ENCODE measurements around the gene CENPK.
"Not testable (repeated sequence)": the region's sequence is repeated elsewhere in the genome, so short reads cannot be mapped to it uniquely, and the experiment has no call there.

Gene CENPK, protein sequence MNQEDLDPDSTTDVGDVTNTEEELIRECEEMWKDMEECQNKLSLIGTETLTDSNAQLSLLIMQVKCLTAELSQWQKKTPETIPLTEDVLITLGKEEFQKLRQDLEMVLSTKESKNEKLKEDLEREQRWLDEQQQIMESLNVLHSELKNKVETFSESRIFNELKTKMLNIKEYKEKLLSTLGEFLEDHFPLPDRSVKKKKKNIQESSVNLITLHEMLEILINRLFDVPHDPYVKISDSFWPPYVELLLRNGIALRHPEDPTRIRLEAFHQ
- total RNA-seq: 3.4 to 28.4 (median 11.8) reads per million in 9 experiments

GRCh38 chr5:65562731-65563701 lies at the start of gene CENPK, which contains the start of gene PPWD1:
Gene CENPK (minus strand): TSS chr5:65563168. CDS start chr5:65554907, 8,261 bp downstream.
Gene PPWD1 (plus strand): TSS chr5:65563296. CDS start chr5:65563311, 15 bp downstream.
- peaks cover 30 to 45% of the 10 kb centered on the region in 2 donors for H3K4me1 Mint-ChIP-seq (ENCODE audit: low read depth in 2 of 2)

DNA sequence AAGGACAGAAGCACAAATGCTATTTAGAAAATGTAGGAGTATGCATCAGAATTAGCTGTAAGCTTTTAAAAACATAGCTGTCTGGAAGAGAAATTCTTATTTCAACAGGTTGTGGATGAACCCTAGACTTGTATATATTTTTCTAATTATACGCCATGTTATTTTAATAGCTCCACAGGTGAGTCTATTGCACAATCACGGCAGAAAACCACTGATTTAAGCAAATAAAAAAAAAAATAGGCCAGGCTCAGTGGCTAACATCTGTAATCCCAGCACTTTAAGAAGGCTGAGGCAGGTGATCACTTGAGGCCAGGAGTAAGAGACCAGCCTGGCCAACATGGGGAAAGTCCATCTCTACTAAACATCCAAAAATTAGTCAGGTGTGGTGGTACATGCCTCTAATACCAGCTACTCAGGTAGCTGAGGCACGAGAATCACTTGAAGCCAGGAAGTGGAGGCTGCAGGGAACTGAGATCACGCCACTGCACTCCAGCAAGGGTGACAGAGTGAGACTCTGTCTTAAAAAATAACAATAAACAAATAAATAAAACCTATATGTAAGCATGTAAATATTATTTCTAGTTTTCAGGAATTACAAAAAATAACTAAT lies 49.4 kb upstream of the CENPK start:
- DNase-seq (no peak), ATAC-seq (replicated peaks) (no peak)
- Mint-ChIP-seq H3K9me3 (no peaks in the 10 kb centered on the region), H3K4me3 (no peak overlapping the region), H3K4me1 (ENCODE audit: low read depth in 2 of 2) (peaks cover 2 to 12% of the 10 kb centered on the region in 2 donors), H3K27ac (no peak overlapping the region), H3K27me3 (no peaks in the 10 kb centered on the region), H3K36me3 (ENCODE audit: insufficient read depth) (peaks cover 73% of the 10 kb centered on the region)

More at GRCh38 chr5:65562731-65563701, at the start of gene CENPK, which contains the start of gene PPWD1:
- ATAC-seq (replicated peaks) (peak; percentile 93), DNase-seq (peak; percentile 92 to 94 (median 93))
- peaks cover 41% of the 10 kb centered on the region for H3K36me3 Mint-ChIP-seq (ENCODE audit: insufficient read depth)
- H3K9me3 Mint-ChIP-seq: no peaks in the 10 kb centered on the region
- no peaks in the 10 kb centered on the region for H3K27me3 Mint-ChIP-seq
- H3K27ac Mint-ChIP-seq: peak within 1 kb of the TSS; percentile 97 to 99
- peak within 1 kb of the TSS; percentile 90 to 99 for H3K4me3 Mint-ChIP-seq

DNA sequence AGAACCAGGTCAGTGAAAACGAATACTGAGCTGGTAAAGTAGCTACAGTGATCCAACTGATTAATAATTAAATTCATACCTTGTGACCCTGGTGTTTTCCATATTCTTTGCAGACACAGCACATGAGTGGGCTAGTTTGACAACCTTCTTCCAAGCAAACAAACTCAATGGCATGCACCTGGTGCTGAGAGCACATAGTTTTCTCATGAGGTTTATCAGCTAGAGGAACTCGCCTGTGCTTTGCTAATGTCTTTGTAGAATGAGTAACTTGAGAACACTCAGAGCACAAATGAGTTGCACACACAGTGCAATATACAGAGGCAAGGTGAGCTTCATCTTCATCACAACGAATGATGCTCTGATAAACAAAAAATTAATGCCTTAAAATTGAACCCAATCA lies 48.6 kb upstream of the CENPK start:
- H3K4me1 Mint-ChIP-seq (ENCODE audit: low read depth in 2 of 2): peaks cover 4 to 12% of the 10 kb centered on the region in 2 donors
- H3K36me3 Mint-ChIP-seq (ENCODE audit: insufficient read depth): peaks cover 79% of the 10 kb centered on the region
- no peak overlapping the region for H3K4me3 Mint-ChIP-seq
- ATAC-seq (replicated peaks) (no peak), DNase-seq (no peak)
- no peaks in the 10 kb centered on the region for H3K9me3 Mint-ChIP-seq
- no peaks in the 10 kb centered on the region for H3K27me3 Mint-ChIP-seq
- no peak overlapping the region for H3K27ac Mint-ChIP-seq

GRCh38 chr5:65601761-65602160 lies 38.8 kb upstream of the CENPK start:
- not testable (repeated sequence) for H3K4me3 Mint-ChIP-seq; ATAC-seq (replicated peaks); DNase-seq; H3K9me3 Mint-ChIP-seq; H3K27me3 Mint-ChIP-seq
- H3K36me3 Mint-ChIP-seq (ENCODE audit: insufficient read depth): peaks cover 65% of the 10 kb centered on the region
- peak overlapping the region in 1 of 2 donors; percentile 10 for H3K27ac Mint-ChIP-seq
- peaks cover 2 to 18% of the 10 kb centered on the region in 2 donors for H3K4me1 Mint-ChIP-seq (ENCODE audit: low read depth in 2 of 2)

DNA sequence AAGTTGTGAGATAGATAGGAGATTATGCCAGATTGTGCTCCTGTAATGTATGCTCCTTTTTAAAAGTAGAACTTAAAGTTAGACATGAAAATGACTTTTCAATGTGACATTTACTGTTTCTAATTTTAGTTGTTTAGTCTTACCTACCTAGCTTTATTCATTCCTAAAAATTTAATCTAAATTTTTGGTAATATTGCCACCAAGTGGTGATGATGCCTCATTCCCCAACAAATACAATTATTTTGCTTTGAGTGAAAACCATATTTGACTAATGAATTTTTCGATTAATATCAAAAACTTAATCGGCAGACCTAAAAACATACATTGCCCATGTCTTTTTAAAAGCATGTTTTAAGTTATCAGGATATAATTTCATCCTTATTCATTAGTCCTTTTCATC lies 25.7 kb upstream of the CENPK start:
- Mint-ChIP-seq H3K4me1 (ENCODE audit: low read depth in 2 of 2) (peaks cover 0 to 2% of the 10 kb centered on the region in 2 donors), H3K9me3 (no peaks in the 10 kb centered on the region), H3K36me3 (ENCODE audit: insufficient read depth) (peaks cover 46% of the 10 kb centered on the region), H3K27ac (no peak overlapping the region), H3K4me3 (no peak overlapping the region), H3K27me3 (no peaks in the 10 kb centered on the region)
- DNase-seq: no peak
- ATAC-seq (replicated peaks): no peak

GRCh38 chr5:65577141-65577540 lies 14.2 kb upstream of the CENPK start:
- Mint-ChIP-seq H3K27ac (no peak overlapping the region), H3K4me1 (ENCODE audit: low read depth in 2 of 2) (peaks cover 8 to 14% of the 10 kb centered on the region in 2 donors), H3K27me3 (no peaks in the 10 kb centered on the region), H3K36me3 (ENCODE audit: insufficient read depth) (peaks cover 70% of the 10 kb centered on the region), H3K4me3 (no peak overlapping the region), H3K9me3 (no peaks in the 10 kb centered on the region)
- no peak for ATAC-seq (replicated peaks)
- DNase-seq: no peak

GRCh38 chr5:65570598-65571226 lies 7.7 kb upstream of the CENPK start:
- Mint-ChIP-seq H3K27me3 (no peaks in the 10 kb centered on the region), H3K36me3 (ENCODE audit: insufficient read depth) (peaks cover 48% of the 10 kb centered on the region), H3K4me3 (no peak overlapping the region), H3K27ac (no peak overlapping the region), H3K4me1 (ENCODE audit: low read depth in 2 of 2) (peaks cover 13 to 17% of the 10 kb centered on the region in 2 donors), H3K9me3 (no peaks in the 10 kb centered on the region)
- no peak for ATAC-seq (replicated peaks)
- DNase-seq: no peak

- ATAC-seq (replicated peaks): no peak
- Mint-ChIP-seq H3K9me3 (no peaks in the 10 kb centered on the region), H3K4me1 (ENCODE audit: low read depth in 2 of 2) (peaks cover 32 to 43% of the 10 kb centered on the region in 2 donors), H3K36me3 (ENCODE audit: insufficient read depth) (peaks cover 50% of the 10 kb centered on the region), H3K27me3 (no peaks in the 10 kb centered on the region), H3K4me3 (no peak overlapping the region), H3K27ac (peak overlapping the region; percentile 35 to 55)
- DNase-seq: no peak
Observed at GRCh38 chr5:65566505-65566904, 3.5 kb upstream of the CENPK start.

- Mint-ChIP-seq H3K36me3 (ENCODE audit: insufficient read depth) (peaks cover 44% of the 10 kb centered on the region), H3K27ac (peak overlapping the region; percentile 97 to 99), H3K4me3 (peak overlapping the region; percentile 90 to 99), H3K9me3 (no peaks in the 10 kb centered on the region), H3K27me3 (no peaks in the 10 kb centered on the region), H3K4me1 (ENCODE audit: low read depth in 2 of 2) (peaks cover 32 to 45% of the 10 kb centered on the region in 2 donors)
- ATAC-seq (replicated peaks) (no peak), DNase-seq (no peak)
Observed at GRCh38 chr5:65563777-65564176, 809 bp upstream of the CENPK start.

GRCh38 chr5:65556718-65557117 lies 6.2 kb downstream of the CENPK start:
- Mint-ChIP-seq H3K4me1 (ENCODE audit: low read depth in 2 of 2) (peaks cover 2 to 3% of the 10 kb centered on the region in 2 donors), H3K36me3 (ENCODE audit: insufficient read depth) (peaks cover 9% of the 10 kb centered on the region), H3K4me3 (no peak overlapping the region)

DNA sequence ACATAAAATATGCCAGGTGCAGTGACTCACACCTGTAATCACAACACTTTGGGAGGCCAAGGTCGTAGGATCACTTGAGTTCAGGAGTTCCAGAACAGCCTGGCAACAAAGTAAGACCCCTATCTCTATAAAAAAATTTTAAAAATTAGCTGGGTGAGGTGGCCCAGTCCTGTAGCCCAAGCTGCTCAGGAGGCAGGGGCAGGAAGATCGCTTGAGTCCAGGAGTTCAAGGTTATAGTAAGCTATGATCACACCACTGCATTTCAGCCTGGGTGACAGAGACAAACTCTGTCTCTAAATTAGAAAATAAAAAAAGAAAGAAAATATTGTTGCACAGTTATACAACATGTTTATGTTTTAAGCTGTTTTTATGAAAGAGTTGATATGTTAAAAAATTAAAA lies 6.8 kb downstream of the CENPK start:
- Mint-ChIP-seq H3K9me3 (no peaks in the 10 kb centered on the region), H3K4me1 (ENCODE audit: low read depth in 2 of 2) (peaks cover 0 to 2% of the 10 kb centered on the region in 2 donors), H3K4me3 (no peak overlapping the region), H3K27ac (no peak overlapping the region), H3K27me3 (no peaks in the 10 kb centered on the region), H3K36me3 (ENCODE audit: insufficient read depth) (peaks cover 9% of the 10 kb centered on the region)
- ATAC-seq (replicated peaks) (no peak), DNase-seq (no peak)

More at GRCh38 chr5:65556718-65557117, 6.2 kb downstream of the CENPK start:
- ATAC-seq (replicated peaks): no peak
- H3K27me3 Mint-ChIP-seq: no peaks in the 10 kb centered on the region
- no peak overlapping the region for H3K27ac Mint-ChIP-seq
- DNase-seq: no peak
- H3K9me3 Mint-ChIP-seq: no peaks in the 10 kb centered on the region

DNA sequence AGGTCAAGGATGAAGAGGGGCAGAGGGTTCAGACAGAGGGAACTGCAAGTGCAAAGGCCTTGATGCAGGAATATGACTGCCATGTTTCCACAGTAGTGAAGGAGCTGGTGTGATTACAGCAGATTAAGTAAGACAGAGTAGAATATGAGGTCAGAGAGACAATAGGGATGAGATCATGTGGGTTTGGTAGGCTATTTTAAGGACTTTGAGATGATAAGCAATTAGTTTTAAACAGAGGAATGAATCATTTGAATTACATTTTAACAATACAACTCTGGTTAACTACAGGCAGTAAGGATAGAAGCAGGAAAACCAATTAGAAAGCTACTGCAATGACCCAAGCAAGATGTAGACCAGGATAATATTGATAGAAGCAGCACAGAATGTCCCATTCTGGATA lies 7.7 kb downstream of the CENPK start:
- H3K36me3 Mint-ChIP-seq (ENCODE audit: insufficient read depth): peaks cover 17% of the 10 kb centered on the region
- no peak overlapping the region for H3K27ac Mint-ChIP-seq
- H3K27me3 Mint-ChIP-seq: no peaks in the 10 kb centered on the region
- ATAC-seq (replicated peaks) (no peak), DNase-seq (no peak)
- no peak overlapping the region for H3K4me3 Mint-ChIP-seq
- peaks cover 0 to 2% of the 10 kb centered on the region in 2 donors for H3K4me1 Mint-ChIP-seq (ENCODE audit: low read depth in 2 of 2)
- H3K9me3 Mint-ChIP-seq: no peaks in the 10 kb centered on the region

- no peak overlapping the region for H3K4me3 Mint-ChIP-seq
- H3K27ac Mint-ChIP-seq: peak overlapping the region in 1 of 2 donors; percentile 83
- DNase-seq (no peak), ATAC-seq (replicated peaks) (no peak)
- H3K36me3 Mint-ChIP-seq (ENCODE audit: insufficient read depth): peaks cover 26% of the 10 kb centered on the region
- H3K9me3 Mint-ChIP-seq: no peaks in the 10 kb centered on the region
- no peaks in the 10 kb centered on the region for H3K27me3 Mint-ChIP-seq
- H3K4me1 Mint-ChIP-seq (ENCODE audit: low read depth in 2 of 2): peaks cover 0 to 4% of the 10 kb centered on the region in 2 donors
Observed at GRCh38 chr5:65553941-65554340, 9.0 kb downstream of the CENPK start.

Measured in effector memory CD8-positive, alpha-beta T cell (primary cell).